H1 (cell line): ENCODE measurements around the gene CSH1. TPM values are rescaled to one million over a fixed set of nuclear protein-coding genes. Genes with fewer than 3 reads are reported as not detected.

Experiments used
- ASH2L ChIP-seq: fragments of 200-600, 300-600 bp; sonication (generic); IDR thresholded peaks from one replicate; pipeline ENCODE4 v1.7.1; 2017; ENCODE audit warnings: low read length
- CBX5 ChIP-seq: fragments of 300-800, 300-1000 bp; sonication (generic); IDR thresholded peaks from 2 replicates; pipeline ENCODE4 v1.7.1; 2016; ENCODE audit warnings: antibody characterized with exemption, low read length, low read depth
- CHD1 ChIP-seq: IDR thresholded peaks from 2 replicates; pipeline ENCODE4 v1.6.1; 2012; ENCODE audit warnings: low read depth, low read length, improper control_type of control experiment
- CHD2 ChIP-seq: IDR thresholded peaks from 2 replicates; pipeline ENCODE4 v1.6.1; 2012; ENCODE audit warnings: low read length, improper control_type of control experiment
- GTF2F1 ChIP-seq: IDR thresholded peaks from 2 replicates; pipeline ENCODE4 v1.6.1; 2012; ENCODE audit warnings: low read depth, low read length, improper control_type of control experiment, borderline replicate concordance
- HDAC2 ChIP-seq, 2 experiments: fragments of 300-600 bp in 1 of 2; sonication (generic) in 1 of 2; IDR thresholded peaks; 2 replicates each; pipeline ENCODE4 v1.6.1; 2011 to 2012; ENCODE audit warnings: low read depth in 2 of 2, low read length in 2 of 2, mild to moderate bottlenecking in 2 of 2, moderate library complexity in 2 of 2, borderline replicate concordance in 1 of 2, inconsistent platforms in 1 of 2
- POLR2AphosphoS5 ChIP-seq: IDR thresholded peaks from 2 replicates; pipeline ENCODE4 v1.6.1; 2011; ENCODE audit warnings: low read depth, low read length
- RFX5 ChIP-seq: IDR thresholded peaks from 2 replicates; pipeline ENCODE4 v1.6.1; 2011; ENCODE audit warnings: low read depth, low read length, improper control_type of control experiment, borderline replicate concordance
- SIX5 ChIP-seq: IDR thresholded peaks from 2 replicates; pipeline ENCODE4 v1.6.1; 2011; ENCODE audit warnings: mild to moderate bottlenecking, low read depth, low read length
- TAF1 ChIP-seq: IDR thresholded peaks from 2 replicates; pipeline ENCODE4 v1.6.1; 2011; ENCODE audit warnings: mild to moderate bottlenecking, low read depth, low read length
- TAF7 ChIP-seq: optimal IDR thresholded peaks from 2 replicates; pipeline ENCODE3; 2011; ENCODE audit warnings: low read depth, mild to moderate bottlenecking, inconsistent platforms, low read length, moderate library complexity, borderline replicate concordance
- polyA plus RNA-seq, 7 experiments: library from polyadenylated mRNA; depleted of rRNA in 3 of 7; stranded (reverse) in 5 of 7; unstranded in 2 of 7; fragments of >200 nt in 5 of 7; fragments of 200-250 nt in 2 of 7; gene quantifications; 1 replicate in 5 of 7; 2 replicates in 1 of 7; 4 replicates in 1 of 7; pipeline versions ENCODE4 v1.2.1 to v1.2.3, GENCODE V29; 2011 to 2013; ENCODE audit warnings: missing spikeins in 2 of 7, mixed read lengths in 2 of 7
- total RNA-seq: library from RNA; stranded (reverse); fragmentation: NEBNext Ultra II Directional; extraction: Animal tissue kit (Norgen Biotek cat#: 25700); gene quantifications from 2 replicates; pipeline ENCODE4 v1.2.1, GENCODE V29; 2021

The CSH1 gene
- total and polyA plus RNA-seq, 2 of the 8 experiments (the other 6 are each of a cell fraction or from before 2014, with no cell fraction given): 0.12 TPM; not detected in 1

DNA sequence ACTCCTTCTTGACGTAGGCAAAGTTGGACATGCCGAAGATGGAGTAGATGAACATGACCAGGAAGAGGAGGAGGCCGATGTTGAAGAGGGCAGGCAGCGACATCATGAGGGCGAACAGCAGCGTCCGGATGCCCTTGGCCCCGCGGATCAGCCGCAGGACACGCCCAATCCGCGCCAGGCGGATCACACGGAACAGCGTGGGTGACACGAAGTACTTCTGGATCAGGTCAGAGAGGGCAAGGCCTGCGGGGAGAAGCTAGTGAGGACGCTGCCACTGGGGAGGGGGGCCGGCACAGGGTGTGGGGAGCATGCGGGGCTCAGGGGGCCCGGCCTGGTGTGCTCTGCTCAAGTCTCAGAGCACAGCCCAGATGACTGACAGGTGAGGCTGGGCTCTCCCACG lies 45.4 kb upstream of the CSH1 start (continued):
- no peak for TF ChIP-seq HDAC2 (IDR thresholded peaks at IDR 0.05; ENCODE audit: borderline replicate concordance in 1 of 2, low read depth in 2 of 2, low read length in 2 of 2)
- no peak for TF ChIP-seq CHD1
- no peak for TF ChIP-seq TAF7
- TF ChIP-seq TAF1: no peak
- no peak for TF ChIP-seq CHD2
- TF ChIP-seq CBX5: no peak
- TF ChIP-seq ASH2L: no peak
- TF ChIP-seq RFX5: no peak
- TF ChIP-seq GTF2F1: no peak
- TF ChIP-seq SIX5: no peak
- TF ChIP-seq POLR2AphosphoS5: no peak
